ENCODE data around the gene HLA-DOA. TPM values are rescaled to one million over a fixed set of nuclear protein-coding genes. Genes with fewer than 3 reads are reported as not detected.

The HLA-DOA gene
- total RNA-seq, 4 donors from 2014 or later = 2.0 to 85.9 (median 20.3) TPM

DNA sequence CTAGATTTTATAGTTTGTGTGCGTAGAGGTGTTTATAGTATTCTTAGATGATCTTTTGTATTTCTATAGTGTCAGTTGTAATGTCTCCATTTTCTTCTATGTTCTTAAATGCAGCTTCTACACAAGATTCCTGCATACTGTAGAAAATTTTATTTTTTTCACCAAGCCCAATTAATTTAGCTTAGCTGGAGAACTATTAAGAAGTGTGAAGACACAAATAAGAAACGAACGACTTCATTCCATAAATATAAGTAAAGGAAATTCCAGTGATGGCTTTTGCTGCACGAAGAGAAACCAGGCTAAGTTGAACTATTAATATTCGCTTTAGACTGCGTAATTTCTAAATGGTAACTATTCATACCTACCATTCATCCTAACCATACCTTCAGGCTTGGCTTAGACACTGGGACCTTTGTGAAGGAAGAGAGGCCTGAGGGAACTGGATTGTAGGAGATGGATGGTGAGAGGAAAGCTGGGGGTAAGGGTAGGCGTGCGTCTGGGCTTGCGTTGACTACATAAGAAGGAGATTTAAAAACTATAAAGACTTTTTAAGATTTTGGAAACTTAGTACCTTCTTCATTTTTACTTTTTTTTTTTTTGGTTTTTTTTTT is 15.9 kb downstream of the HLA-DOA start:
- DNase-seq = no peak
- no peaks in the 10 kb centered on the region for H3K36me3 ChIP-seq
- WGBS, 2 donors = 87 to 91% methylated on average over 9 of the region's 9 CpGs
- no peak overlapping the region for H3K4me3 ChIP-seq (replicated peaks in 1 of 3)
- no peak overlapping the region for H3K27ac ChIP-seq
- intact Hi-C loops (cut with DNase I) = no loop called here
- no peak for TF ChIP-seq POLR2A (IDR thresholded peaks at IDR 0.05)
- TF ChIP-seq, protein P1, sequence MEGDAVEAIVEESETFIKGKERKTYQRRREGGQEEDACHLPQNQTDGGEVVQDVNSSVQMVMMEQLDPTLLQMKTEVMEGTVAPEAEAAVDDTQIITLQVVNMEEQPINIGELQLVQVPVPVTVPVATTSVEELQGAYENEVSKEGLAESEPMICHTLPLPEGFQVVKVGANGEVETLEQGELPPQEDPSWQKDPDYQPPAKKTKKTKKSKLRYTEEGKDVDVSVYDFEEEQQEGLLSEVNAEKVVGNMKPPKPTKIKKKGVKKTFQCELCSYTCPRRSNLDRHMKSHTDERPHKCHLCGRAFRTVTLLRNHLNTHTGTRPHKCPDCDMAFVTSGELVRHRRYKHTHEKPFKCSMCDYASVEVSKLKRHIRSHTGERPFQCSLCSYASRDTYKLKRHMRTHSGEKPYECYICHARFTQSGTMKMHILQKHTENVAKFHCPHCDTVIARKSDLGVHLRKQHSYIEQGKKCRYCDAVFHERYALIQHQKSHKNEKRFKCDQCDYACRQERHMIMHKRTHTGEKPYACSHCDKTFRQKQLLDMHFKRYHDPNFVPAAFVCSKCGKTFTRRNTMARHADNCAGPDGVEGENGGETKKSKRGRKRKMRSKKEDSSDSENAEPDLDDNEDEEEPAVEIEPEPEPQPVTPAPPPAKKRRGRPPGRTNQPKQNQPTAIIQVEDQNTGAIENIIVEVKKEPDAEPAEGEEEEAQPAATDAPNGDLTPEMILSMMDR (IDR thresholded peaks at IDR 0.05) = no peak
- H3K9me3 ChIP-seq = no peaks in the 10 kb centered on the region
- H3K27me3 ChIP-seq = no peaks in the 10 kb centered on the region
- H3K4me1 ChIP-seq = no peaks in the 10 kb centered on the region

GRCh38 chr6:32991972-32992371 is 17.4 kb downstream of the HLA-DOA start:
- no peak for TF ChIP-seq POLR2A (IDR thresholded peaks at IDR 0.05)
- TF ChIP-seq, protein P1 (IDR thresholded peaks at IDR 0.05) = no peak
- WGBS, 2 donors = 79 to 80% methylated on average over 4 of the region's 4 CpGs

DNA sequence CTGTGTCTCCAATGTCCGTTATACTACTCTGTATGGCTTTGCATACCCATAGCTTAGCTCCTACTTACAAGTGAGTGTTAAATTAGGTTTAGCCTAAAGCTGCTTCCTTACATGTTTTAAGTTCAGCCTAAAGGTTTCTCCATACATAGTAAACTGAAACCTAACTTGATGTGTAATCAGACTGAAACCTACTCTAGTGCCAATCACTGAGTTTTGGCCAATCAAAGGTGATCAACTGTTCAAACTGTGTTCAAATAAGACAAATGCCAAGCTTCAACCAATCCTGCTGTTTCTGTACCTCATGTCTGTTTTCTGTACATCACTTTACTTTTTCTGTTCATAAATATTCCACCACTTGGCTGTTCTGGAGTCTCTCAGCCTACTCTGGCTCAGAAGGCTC is 20.0 kb downstream of the HLA-DOA start:
- no peaks in the 10 kb centered on the region for H3K27me3 ChIP-seq
- no peak for TF ChIP-seq POLR2A (IDR thresholded peaks at IDR 0.05)
- TF ChIP-seq, protein P1 (IDR thresholded peaks at IDR 0.05) = no peak
- intact Hi-C loops (cut with DNase I) = loop anchor here (5.0 kb wide), 1 partner anchor 102 kb away; no protein-coding TSS in a partner anchor
- no peak for DNase-seq
- H3K9me3 ChIP-seq = no peaks in the 10 kb centered on the region
- no peak overlapping the region for H3K27ac ChIP-seq
- H3K36me3 ChIP-seq = no peaks in the 10 kb centered on the region
- WGBS, 2 donors = 87 to 88% methylated on average over 1 of the region's 1 CpG
- H3K4me3 ChIP-seq (replicated peaks in 1 of 3) = no peak overlapping the region
- H3K4me1 ChIP-seq = peaks cover 0 to 3% of the 10 kb centered on the region in 2 donors

More at GRCh38 chr6:32991972-32992371, 17.4 kb downstream of the HLA-DOA start:
- Histone ChIP-seq H3K4me3 (replicated peaks in 1 of 3) (no peak overlapping the region), H3K4me1 (no peaks in the 10 kb centered on the region), H3K36me3 (no peaks in the 10 kb centered on the region), H3K9me3 (no peaks in the 10 kb centered on the region), H3K27ac (no peak overlapping the region), H3K27me3 (no peaks in the 10 kb centered on the region)
- DNase-seq = no peak
- intact Hi-C loops (cut with DNase I) = no loop called here

GRCh38 chr6:32984622-32985389 is 24.6 kb downstream of the HLA-DOA start:
- H3K9me3 ChIP-seq = no peaks in the 10 kb centered on the region
- H3K36me3 ChIP-seq = peaks cover 23 to 24% of the 10 kb centered on the region in 2 donors
- TF ChIP-seq, protein P1 (IDR thresholded peaks at IDR 0.05) = peak; percentile 76 to 92 (median 89)
- no peak for TF ChIP-seq POLR2A (IDR thresholded peaks at IDR 0.05)
- H3K4me1 ChIP-seq = peaks cover 0 to 6% of the 10 kb centered on the region in 2 donors
- WGBS, 2 donors = 12 to 13% methylated on average over 9 of the region's 9 CpGs
- H3K4me3 ChIP-seq (replicated peaks in 1 of 3) = no peak overlapping the region
- DNase-seq = peak; percentile 96 to 97
- no peaks in the 10 kb centered on the region for H3K27me3 ChIP-seq
- intact Hi-C loops (cut with DNase I) = loop anchor here (5.0 kb wide), 2 partner anchors 53 to 98 kb away; no protein-coding TSS in a partner anchor
- no peak overlapping the region for H3K27ac ChIP-seq

All from thyroid gland (tissue), 4 donors.